ENCODE measurements around the gene ALDH1L1. TPM values are rescaled to one million over a fixed set of nuclear protein-coding genes. Genes with fewer than 3 reads are reported as not detected.

ALDH1L1 gene
- total and polyA plus RNA-seq, 2 of the 8 experiments (the other 6 are each of a cell fraction or from before 2014, with no cell fraction given): 0.98 to 1.6 TPM

- WGBS, 2 experiments (ENCODE audit: extremely low coverage in 1 of 2, insufficient coverage in 1 of 2, insufficient read length in 1 of 2, insufficient replicate concordance in 2 of 2, low coverage in 1 of 2, low lambda C conversion rate in 2 of 2, missing lambda C conversion rate in 1 of 2): 45% methylated on average over 3 of the region's 3 CpGs; no CpG with 5 or more reads in 1 of the 2 experiments
- H3K18ac ChIP-seq (ENCODE audit: extremely low read depth, low read length): no peak overlapping the region
- H3K27ac ChIP-seq (ENCODE audit: low read depth, low read length): no peak overlapping the region
- TF ChIP-seq CBX8 (IDR thresholded peaks at IDR 0.05; ENCODE audit: borderline replicate concordance, low read depth, low read length) (no peak), CHD1 (IDR thresholded peaks at IDR 0.05; ENCODE audit: low read depth, low read length) (no peak), GABPA (IDR thresholded peaks at IDR 0.05; ENCODE audit: borderline replicate concordance, insufficient read depth, low read length) (no peak), BRCA1 (IDR thresholded peaks at IDR 0.05; ENCODE audit: low read depth, low read length) (no peak), POLR2AphosphoS5 (IDR thresholded peaks at IDR 0.05; ENCODE audit: low read depth, low read length) (no peak), SIN3A (conservative IDR thresholded peaks at IDR 0.05 in 1 of 2, IDR thresholded peaks at IDR 0.05 in 1 of 2; ENCODE audit: low read depth in 1 of 2, low read length in 2 of 2) (no peak), TCF12 (IDR thresholded peaks at IDR 0.05; ENCODE audit: low read depth, low read length) (no peak), RXRA (IDR thresholded peaks at IDR 0.05; ENCODE audit: insufficient read depth, low read depth, low read length) (no peak), JUND (IDR thresholded peaks at IDR 0.05; ENCODE audit: low read length) (no peak), PHF8 (conservative IDR thresholded peaks at IDR 0.05; ENCODE audit: low read depth, low read length) (no peak), RFX5 (IDR thresholded peaks at IDR 0.05; ENCODE audit: borderline replicate concordance, low read depth, low read length) (no peak), TEAD4 (IDR thresholded peaks at IDR 0.05; ENCODE audit: low read depth, low read length) (no peak), RBBP5 (IDR thresholded peaks at IDR 0.05; ENCODE audit: borderline replicate concordance, low read depth, low read length) (no peak), SRF (IDR thresholded peaks at IDR 0.05; ENCODE audit: low read depth, low read length) (no peak), RNF2 (IDR thresholded peaks at IDR 0.05; ENCODE audit: borderline replicate concordance, low read depth, low read length, missing control alignments, poor library complexity, severe bottlenecking) (no peak)
Measured at GRCh38 chr3:126083138-126083445, 97.3 kb downstream of the ALDH1L1 start.

More at GRCh38 chr3:126083138-126083445, 97.3 kb downstream of the ALDH1L1 start:
- Histone ChIP-seq H2BK12ac (ENCODE audit: low read depth, low read length) (no peak overlapping the region), H4K8ac (ENCODE audit: extremely low read depth, insufficient read depth, low read length) (no peak overlapping the region), H2BK15ac (ENCODE audit: low read length) (no peak overlapping the region), H3K36me3 (ENCODE audit: control insufficient read depth in 2 of 4, insufficient read depth in 4 of 4, low read length in 3 of 4) (no peaks in the 10 kb centered on the region; a peak in 1 of 8 replicates), H3K27me3 (replicated peaks in 1 of 4; ENCODE audit: control insufficient read depth in 3 of 4, extremely low read depth in 1 of 4, insufficient read depth in 3 of 4, low read length in 3 of 4) (no peaks in the 10 kb centered on the region; a peak in 1 of 7 replicates), H3K4me2 (ENCODE audit: insufficient read depth in 1 of 2, low read depth in 2 of 2, low read length in 2 of 2) (peak overlapping the region; percentile 56 to 85), H3K23ac (ENCODE audit: insufficient read length) (no peak overlapping the region), H4K5ac (ENCODE audit: insufficient read length, low read depth, low read length) (no peak overlapping the region), H3K9ac (replicated peaks in 1 of 4; ENCODE audit: extremely low read depth in 1 of 4, low read depth in 3 of 4, low read length in 3 of 4) (0 out of 7 replicates have a peak overlapping the region, but pooled peaks of 1 of the 4 experiments have one; percentile 7), H4K20me1 (replicated peaks in 1 of 2; ENCODE audit: control insufficient read depth in 1 of 2, insufficient read depth in 2 of 2, low read length in 2 of 2) (no peaks in the 10 kb centered on the region), H2BK20ac (ENCODE audit: low read length) (no peak overlapping the region), H2BK5ac (ENCODE audit: low read depth, low read length) (no peak overlapping the region), H2AFZ (ENCODE audit: low read length) (no peak overlapping the region), H3K79me1 (ENCODE audit: low read depth, low read length) (no peaks in the 10 kb centered on the region), H3K56ac (replicated peaks; ENCODE audit: insufficient read length, low read depth, low read length) (no peak overlapping the region), H2AK5ac (ENCODE audit: low read depth, low read length) (no peak overlapping the region), H3K9me3 (ENCODE audit: insufficient read depth in 2 of 2, low read depth in 1 of 2, low read length in 1 of 2) (peaks cover 8 to 14% of the 10 kb centered on the region in 2 experiments; a peak in 3 of 4 replicates), H4K91ac (replicated peaks; ENCODE audit: insufficient read length, low read length) (no peak overlapping the region), H3K4me1 (replicated peaks in 1 of 4; ENCODE audit: control insufficient read depth in 3 of 4, insufficient read depth in 4 of 4, low read length in 3 of 4) (no peaks in the 10 kb centered on the region), H3K23me2 (ENCODE audit: low read depth, low read length) (peaks cover 4% of the 10 kb centered on the region; the same call in 1 of the 2 replicates), H2BK120ac (replicated peaks; ENCODE audit: low read depth, low read length) (no peak overlapping the region), H3K4me3 (ENCODE audit: extremely low read depth in 1 of 4, insufficient read depth in 2 of 4, low read depth in 3 of 4, low read length in 4 of 4) (peak overlapping the region; percentile 61 to 89 (median 66)), H3K79me2 (ENCODE audit: control insufficient read depth in 1 of 2, insufficient read depth in 2 of 2, low read length in 2 of 2) (no peaks in the 10 kb centered on the region), H3K14ac (ENCODE audit: insufficient read length) (no peak overlapping the region), H3K4ac (replicated peaks; ENCODE audit: insufficient read length, low read depth, low read length) (no peak overlapping the region)
- ChIA-PET POLR2A (ENCODE audit: partially characterized antibody) (no interaction called here), CTCF (ENCODE audit: partially characterized antibody) (interaction anchor here (1.1 kb wide), 1 partner anchor 42 kb away, joined by 4 read pairs; no protein-coding TSS in a partner anchor)
- FAIRE-seq: no peak
- no peak for DNase-seq (ENCODE audit: low read depth in 1 of 2, low spot score in 2 of 2)
